Astrocyte (in vitro differentiated cells and primary cell): ENCODE measurements around the gene CSNK1D. TPM values are rescaled to one million over a fixed set of nuclear protein-coding genes. Genes with fewer than 3 reads are reported as not detected.
"Not testable (repeated sequence)": the region's sequence is repeated elsewhere in the genome, so short reads cannot be mapped to it uniquely, and the experiment has no call there.

Experiments
- DNase-seq: peaks from one replicate; pipeline ENCODE4 v3.0.0-alpha.2; 2010; ENCODE audit warnings: low read depth
- FAIRE-seq: peaks from 2 replicates; lab custom pipeline; 2011; peaks lifted over from hg19 to GRCh38; lab: Jason Lieb, UNC
- H2AFZ ChIP-seq: 2 replicates; pipeline ENCODE4 v1.6.0; 2012; ENCODE audit warnings: low read depth, low read length, inconsistent platforms
- H3K27ac ChIP-seq: 2 replicates; pipeline ENCODE4 v1.5.1; 2011; ENCODE audit warnings: low read depth, low read length, inconsistent platforms
- H3K27me3 ChIP-seq: 2 replicates; pipeline ENCODE4 v1.6.0; 2011; ENCODE audit warnings: low read length, inconsistent platforms; ENCODE audit not compliant: insufficient read depth
- H3K36me3 ChIP-seq: 2 replicates; pipeline ENCODE4 v1.5.1; 2011; ENCODE audit warnings: low read length, inconsistent platforms; ENCODE audit not compliant: insufficient read depth
- H3K4me1 ChIP-seq: 2 replicates; pipeline ENCODE4 v1.5.1; 2011; ENCODE audit warnings: low read length, inconsistent platforms; ENCODE audit not compliant: insufficient read depth
- H3K4me2 ChIP-seq: 2 replicates; pipeline ENCODE4 v1.6.0; 2012; ENCODE audit warnings: low read length, inconsistent platforms
- H3K4me3 ChIP-seq: 2 replicates; pipeline ENCODE4 v1.5.1; 2011; ENCODE audit warnings: low read depth, mild to moderate bottlenecking, low read length, inconsistent platforms; ENCODE audit not compliant: insufficient read depth
- H3K79me2 ChIP-seq: 2 replicates; pipeline ENCODE4 v1.6.0; 2012; ENCODE audit warnings: mild to moderate bottlenecking, low read length, inconsistent platforms; ENCODE audit not compliant: insufficient read depth
- H3K9ac ChIP-seq: 2 replicates; pipeline ENCODE4 v1.6.0; 2012; ENCODE audit warnings: mild to moderate bottlenecking, low read length, inconsistent platforms
- H3K9me3 ChIP-seq: 2 replicates; pipeline ENCODE4 v1.5.1; 2012; ENCODE audit warnings: low read depth, mild to moderate bottlenecking, low read length, inconsistent platforms; ENCODE audit not compliant: insufficient read depth
- H4K20me1 ChIP-seq: 2 replicates; pipeline ENCODE4 v1.6.0; 2012; ENCODE audit warnings: low read length, inconsistent platforms; ENCODE audit not compliant: insufficient read depth
- H3K27ac Mint-ChIP-seq: one replicate; pipeline ENCODE4 v1.8.0; 2021; ENCODE audit warnings: mild to moderate bottlenecking, mixed read lengths; ENCODE audit not compliant: unreplicated experiment
- H3K27me3 Mint-ChIP-seq: one replicate; pipeline ENCODE4 v1.8.0; 2021; ENCODE audit warnings: low read depth, mixed read lengths; ENCODE audit not compliant: unreplicated experiment
- H3K36me3 Mint-ChIP-seq: one replicate; pipeline ENCODE4 v1.8.0; 2021; ENCODE audit warnings: low read depth, mixed read lengths; ENCODE audit not compliant: unreplicated experiment
- H3K4me1 Mint-ChIP-seq: one replicate; pipeline ENCODE4 v1.8.0; 2021; ENCODE audit warnings: low read depth, mixed read lengths; ENCODE audit not compliant: unreplicated experiment
- H3K4me3 Mint-ChIP-seq: one replicate; pipeline ENCODE4 v1.8.0; 2021; ENCODE audit warnings: mild to moderate bottlenecking, moderate library complexity, mixed read lengths; ENCODE audit not compliant: unreplicated experiment
- H3K9me3 Mint-ChIP-seq: one replicate; pipeline ENCODE4 v1.8.0; 2021; ENCODE audit warnings: mild to moderate bottlenecking, mixed read lengths; ENCODE audit not compliant: unreplicated experiment
- CTCF ChIP-seq: IDR thresholded peaks from 2 replicates; pipeline ENCODE4 v1.5.1; 2011; ENCODE audit warnings: low read depth, mild to moderate bottlenecking, inconsistent platforms, low read length, moderate library complexity; ENCODE audit not compliant: insufficient read depth
- EZH2 ChIP-seq: IDR thresholded peaks from 2 replicates; pipeline ENCODE4 v1.6.1; 2012; ENCODE audit warnings: mild to moderate bottlenecking, low read length, inconsistent platforms; ENCODE audit not compliant: insufficient read depth
- total RNA-seq: library from RNA; stranded (reverse); gene quantifications from 2 replicates; pipeline ENCODE4 v1.2.1, GENCODE V29; 2021

The CSNK1D gene
- total RNA-seq, 1 donor from 2014 or later = 153 TPM

DNA sequence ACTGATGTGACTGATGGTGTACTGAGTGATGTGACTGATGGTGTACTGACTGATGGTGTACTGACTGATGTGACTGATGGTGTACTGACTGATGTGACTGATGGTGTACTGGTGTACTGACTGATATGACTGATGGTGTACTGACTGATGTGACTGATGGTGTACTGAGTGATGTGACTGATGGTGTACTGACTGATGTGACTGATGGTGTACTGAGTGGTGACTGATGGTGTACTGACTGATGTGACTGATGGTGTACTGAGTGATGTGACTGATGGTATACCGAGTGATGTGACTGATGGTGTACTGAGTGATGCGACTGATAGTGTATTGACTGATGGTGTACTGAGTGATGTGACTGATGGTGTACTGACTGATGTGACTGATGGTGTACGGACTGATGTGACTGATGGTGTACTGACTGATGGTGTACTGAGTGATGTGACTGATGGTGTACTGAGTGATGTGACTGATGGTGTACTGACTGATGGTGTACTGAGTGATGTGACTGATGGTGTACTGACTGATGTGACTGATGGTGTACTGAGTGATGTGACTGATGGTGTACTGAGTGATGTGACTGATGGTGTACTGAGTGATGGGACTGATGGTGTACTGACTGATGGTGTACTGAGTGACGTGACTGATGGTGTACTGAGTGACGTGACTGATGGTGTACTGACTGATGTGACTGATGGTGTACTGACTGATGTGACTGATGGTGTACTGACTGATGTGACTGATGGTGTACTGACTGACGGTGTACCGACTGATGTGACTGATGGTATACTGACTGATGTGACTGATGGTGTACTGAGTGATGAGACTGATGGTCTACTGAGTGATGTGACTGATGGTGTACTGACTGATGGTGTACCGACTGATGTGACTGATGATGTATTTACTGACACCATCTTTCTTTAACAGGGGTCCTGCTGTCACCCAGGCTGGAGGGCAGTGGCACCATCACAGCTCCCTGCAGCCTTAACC is 13.2 kb downstream of the CSNK1D start:
- FAIRE-seq = not testable (repeated sequence)

DNA sequence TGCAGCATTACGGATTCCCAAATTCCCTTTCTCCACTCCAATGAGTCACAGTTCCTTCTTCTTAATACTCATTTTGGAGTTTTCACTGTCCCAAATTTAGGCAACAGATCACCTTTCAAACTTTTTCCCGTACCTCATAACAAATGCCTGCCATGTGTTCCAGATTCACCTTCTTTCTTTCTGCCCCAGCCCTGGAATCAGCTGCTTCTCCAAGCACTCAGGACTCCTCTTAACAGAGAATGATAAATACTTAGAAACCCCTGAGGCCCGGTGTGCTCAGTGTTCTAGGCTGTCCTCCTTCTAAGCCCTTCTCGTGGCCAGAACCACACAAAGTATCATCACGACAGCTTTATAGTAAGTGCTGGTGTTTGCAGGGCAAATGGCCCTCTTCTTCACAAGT is 14.9 kb downstream of the CSNK1D start:
- H3K36me3 Mint-ChIP-seq = peaks cover 7% of the 10 kb centered on the region
- H3K9me3 Mint-ChIP-seq = no peaks in the 10 kb centered on the region
- Histone ChIP-seq H3K4me2 (no peak overlapping the region), H2AFZ (no peak overlapping the region), H3K27ac (no peak overlapping the region), H3K9ac (no peak overlapping the region), H3K4me3 (no peak overlapping the region), H3K9me3 (no peaks in the 10 kb centered on the region), H3K4me1 (no peaks in the 10 kb centered on the region), H4K20me1 (peaks cover 85% of the 10 kb centered on the region), H3K79me2 (peaks cover 86% of the 10 kb centered on the region), H3K27me3 (no peaks in the 10 kb centered on the region), H3K36me3 (peaks cover 71% of the 10 kb centered on the region)
- no peak overlapping the region for H3K4me3 Mint-ChIP-seq
- H3K27me3 Mint-ChIP-seq = no peaks in the 10 kb centered on the region
- DNase-seq = no peak
- no peak for FAIRE-seq
- H3K27ac Mint-ChIP-seq = no peak overlapping the region
- TF ChIP-seq CTCF (no peak), EZH2 (no peak)
- peaks cover 3% of the 10 kb centered on the region for H3K4me1 Mint-ChIP-seq

More for the DNA sequence above, 13.2 kb downstream of the CSNK1D start:
- H3K27me3 Mint-ChIP-seq, H2AFZ ChIP-seq, H3K9ac ChIP-seq, H3K27me3 ChIP-seq, H3K9me3 ChIP-seq, H3K4me1 Mint-ChIP-seq, H3K27ac Mint-ChIP-seq, H3K4me2 ChIP-seq, H3K27ac ChIP-seq, H3K9me3 Mint-ChIP-seq, DNase-seq, H3K4me3 ChIP-seq, H3K4me1 ChIP-seq: not testable (repeated sequence)
- H3K36me3 ChIP-seq = peaks cover 82% of the 10 kb centered on the region
- H4K20me1 ChIP-seq = peaks cover 98% of the 10 kb centered on the region
- peaks cover 100% of the 10 kb centered on the region for H3K79me2 ChIP-seq
- Mint-ChIP-seq H3K36me3 (peaks cover 13% of the 10 kb centered on the region), H3K4me3 (peak overlapping the region; percentile 23)

DNA sequence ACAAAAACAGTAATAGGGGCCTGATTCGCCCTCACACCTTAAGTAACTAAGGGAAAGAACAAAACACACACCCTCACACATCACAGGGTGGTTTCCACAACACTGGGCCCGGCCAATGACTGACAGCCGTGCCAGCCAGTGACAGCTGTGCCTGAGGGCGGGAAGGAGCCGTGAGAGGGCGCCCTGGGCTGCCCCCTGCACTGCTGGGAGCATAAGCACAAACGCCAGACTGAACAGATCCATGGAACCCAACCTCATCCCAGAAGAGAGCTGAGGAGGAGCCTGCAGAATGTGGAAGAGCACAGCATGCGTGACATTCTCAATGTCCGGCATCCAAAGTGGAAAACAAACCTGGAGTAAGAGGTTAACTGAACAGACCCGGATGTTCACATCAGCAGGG is 16.0 kb downstream of the CSNK1D start:
- no peak overlapping the region for H3K4me3 Mint-ChIP-seq
- H3K27ac Mint-ChIP-seq = peak overlapping the region; percentile 48
- peaks cover 86% of the 10 kb centered on the region for H3K79me2 ChIP-seq
- no peaks in the 10 kb centered on the region for H3K9me3 ChIP-seq
- peak overlapping the region; percentile 13 for H3K27ac ChIP-seq
- no peak overlapping the region for H2AFZ ChIP-seq
- no peak overlapping the region for H3K4me3 ChIP-seq
- no peaks in the 10 kb centered on the region for H3K27me3 ChIP-seq
- no peak for TF ChIP-seq EZH2
- TF ChIP-seq CTCF = no peak
- no peaks in the 10 kb centered on the region for H3K9me3 Mint-ChIP-seq
- peaks cover 3% of the 10 kb centered on the region for H3K4me1 Mint-ChIP-seq
- H3K36me3 ChIP-seq = peaks cover 74% of the 10 kb centered on the region
- FAIRE-seq (no peak), DNase-seq (no peak)
- no peak overlapping the region for H3K4me2 ChIP-seq
- peaks cover 14% of the 10 kb centered on the region for H3K36me3 Mint-ChIP-seq
- H3K9ac ChIP-seq = no peak overlapping the region
- no peaks in the 10 kb centered on the region for H3K4me1 ChIP-seq
- H4K20me1 ChIP-seq = peaks cover 85% of the 10 kb centered on the region
- H3K27me3 Mint-ChIP-seq = no peaks in the 10 kb centered on the region
